ENCODE results near the gene FOXB2. TPM values are rescaled to one million over a fixed set of nuclear protein-coding genes. Genes with fewer than 3 reads are reported as not detected.

The FOXB2 gene
- total and polyA plus RNA-seq, 2 of the 8 experiments (the other 6 are each of a cell fraction or from before 2014, with no cell fraction given): 0.15 to 0.22 TPM

- Histone ChIP-seq H3K4me3 (ENCODE audit: extremely low read depth in 1 of 4, insufficient read depth in 2 of 4, low read depth in 3 of 4, low read length in 4 of 4) (peak overlapping the region; percentile 1 to 48 (median 31); a peak in 6 of 8 replicates), H2BK20ac (ENCODE audit: low read length) (no peak overlapping the region; the same call in 1 of the 2 replicates), H3K79me2 (ENCODE audit: control insufficient read depth in 1 of 2, insufficient read depth in 2 of 2, low read length in 2 of 2) (no peaks in the 10 kb centered on the region), H3K23ac (ENCODE audit: insufficient read length) (no peak overlapping the region), H3K56ac (replicated peaks; ENCODE audit: insufficient read length, low read depth, low read length) (no peak overlapping the region), H3K79me1 (ENCODE audit: low read depth, low read length) (no peaks in the 10 kb centered on the region), H4K91ac (replicated peaks; ENCODE audit: insufficient read length, low read length) (no peak overlapping the region), H2AK5ac (ENCODE audit: low read depth, low read length) (0 out of 2 replicates have a peak overlapping the region, but pooled peaks have one; percentile 20), H2BK120ac (replicated peaks; ENCODE audit: low read depth, low read length) (no peak overlapping the region), H4K8ac (ENCODE audit: extremely low read depth, insufficient read depth, low read length) (no peak overlapping the region), H2BK12ac (ENCODE audit: low read depth, low read length) (peak overlapping the region; percentile 53; the same call in 1 of the 2 replicates), H3K9ac (replicated peaks in 1 of 4; ENCODE audit: extremely low read depth in 1 of 4, low read depth in 3 of 4, low read length in 3 of 4) (no peak overlapping the region), H3K14ac (ENCODE audit: insufficient read length) (no peak overlapping the region), H2BK5ac (ENCODE audit: low read depth, low read length) (no peak overlapping the region), H2BK15ac (ENCODE audit: low read length) (peak overlapping the region; percentile 31; the same call in 1 of the 2 replicates), H3K23me2 (ENCODE audit: low read depth, low read length) (peaks cover 29% of the 10 kb centered on the region), H3K4me1 (replicated peaks in 1 of 4; ENCODE audit: control insufficient read depth in 3 of 4, insufficient read depth in 4 of 4, low read length in 3 of 4) (peaks cover 13 to 33% (median 18%) of the 10 kb centered on the region in 4 experiments; a peak in 6 of 7 replicates), H3K27ac (ENCODE audit: low read depth, low read length) (no peak overlapping the region), H4K5ac (ENCODE audit: insufficient read length, low read depth, low read length) (no peak overlapping the region), H3K27me3 (replicated peaks in 1 of 4; ENCODE audit: control insufficient read depth in 3 of 4, extremely low read depth in 1 of 4, insufficient read depth in 3 of 4, low read length in 3 of 4) (peaks cover 49 to 79% (median 73%) of the 10 kb centered on the region in 4 experiments), H3K9me3 (ENCODE audit: insufficient read depth in 2 of 2, low read depth in 1 of 2, low read length in 1 of 2) (no peaks in the 10 kb centered on the region; a peak in 1 of 4 replicates), H3K4me2 (ENCODE audit: insufficient read depth in 1 of 2, low read depth in 2 of 2, low read length in 2 of 2) (peak overlapping the region; percentile 70), H3K36me3 (ENCODE audit: control insufficient read depth in 2 of 4, insufficient read depth in 4 of 4, low read length in 3 of 4) (peaks cover 0 to 9% (median 0%) of the 10 kb centered on the region in 4 experiments; a peak in 1 of 8 replicates), H3K4ac (replicated peaks; ENCODE audit: insufficient read length, low read depth, low read length) (no peak overlapping the region), H4K20me1 (replicated peaks in 1 of 2; ENCODE audit: control insufficient read depth in 1 of 2, insufficient read depth in 2 of 2, low read length in 2 of 2) (peaks cover 0 to 1% of the 10 kb centered on the region in 2 experiments), H3K18ac (ENCODE audit: extremely low read depth, low read length) (peak overlapping the region; percentile 79), H2AFZ (ENCODE audit: low read length) (no peak overlapping the region)
- POLR2A ChIA-PET (ENCODE audit: partially characterized antibody): interaction anchor here (1.3 to 1.5 kb wide), 2 partner anchors 12 to 16 kb away, joined by 4 read pairs; no protein-coding TSS in a partner anchor
- DNase-seq (ENCODE audit: low read depth in 1 of 2, low spot score in 2 of 2): no peak
- whole genome bisulfite sequencing, 2 experiments (ENCODE audit: extremely low coverage in 1 of 2, insufficient coverage in 1 of 2, insufficient read length in 1 of 2, insufficient replicate concordance in 2 of 2, low coverage in 1 of 2, low lambda C conversion rate in 2 of 2, missing lambda C conversion rate in 1 of 2): 7% methylated on average over 37 of the region's 37 CpGs; no CpG with 5 or more reads in 1 of the 2 experiments
- FAIRE-seq: no peak
- no peak for TF ChIP-seq KDM5A (IDR thresholded peaks at IDR 0.05; ENCODE audit: low read length)
- no peak for TF ChIP-seq YY1 (IDR thresholded peaks at IDR 0.05; ENCODE audit: low read depth, low read length)
- TF ChIP-seq EZH2 (IDR thresholded peaks at IDR 0.05; ENCODE audit: low read depth, low read length, severe bottlenecking): peak; percentile 20
- peak; percentile 21 for TF ChIP-seq KDM4A (IDR thresholded peaks at IDR 0.05; ENCODE audit: low read depth, low read length, severe bottlenecking)
- CTCF ChIA-PET (ENCODE audit: partially characterized antibody): interaction anchor here (0.5 to 2.6 kb wide), 8 partner anchors 9 to 143 kb away, joined by 3 to 11 read pairs (median 3); no protein-coding TSS in a partner anchor
Observed at GRCh38 chr9:77021922-77022782, 2.7 kb downstream of the FOXB2 start.

Measured in H1 (cell line).